Activated CD4-positive, CD25-positive, alpha-beta regulatory T cell treated with anti-CD3 and anti-CD28 coated beads, Interleukin-2, amount 50 U/mL, for 24 hours (primary cell): ENCODE results near the gene IL17RE.

Source experiments
- ATAC-seq, 2 donors: fragments of 150-1000 bp; cut with Tn5 transposase; one replicate each; pipeline ENCODE4 v1.10.0; 2021; ENCODE audit warnings: mild to moderate bottlenecking in 1 of 2, moderate library complexity in 1 of 2

IL17RE gene

GRCh38 chr3:9955611-9956352 lies 53.1 kb downstream of the IL17RE start:
- no peak for ATAC-seq

DNA sequence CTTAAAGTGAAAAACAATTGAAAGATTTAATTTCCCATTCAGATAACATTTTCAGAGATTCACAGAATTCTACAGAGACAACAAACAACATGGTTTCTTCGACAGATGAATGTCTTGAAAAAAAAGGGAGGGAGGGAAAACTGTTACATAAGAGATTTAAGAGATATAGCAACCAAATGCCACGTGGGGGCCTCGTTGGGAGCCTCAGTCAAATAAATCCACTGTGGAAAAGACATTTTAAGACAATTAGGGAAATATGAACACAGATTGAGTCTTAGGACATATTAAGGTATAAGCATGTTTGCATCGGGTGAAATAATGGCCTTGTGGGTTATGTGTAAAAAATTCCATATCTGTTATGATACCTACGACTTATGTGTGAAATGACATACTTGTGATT lies 54.6 kb downstream of the IL17RE start:
- no peak for ATAC-seq

GRCh38 chr3:9965200-9965875 lies 62.7 kb downstream of the IL17RE start:
- ATAC-seq: no peak
